Heart left ventricle (tissue), 13 donors: ENCODE data around the gene OR51A7.

Experiments
- CTCF ChIP-seq, 12 donors: fragments of 200-600 bp; sonication (generic) in 4 of 12; IDR thresholded peaks; one replicate each; pipeline versions ENCODE4 v1.5.0 to v1.8.0; 2018 to 2022; ENCODE audit warnings: antibody characterized with exemption in 12 of 12, mild to moderate bottlenecking in 5 of 12
- POLR2A ChIP-seq, 2 donors: fragments of 450-650 bp; IDR thresholded peaks; one replicate each; pipeline ENCODE4 v1.6.1; 2017; ENCODE audit warnings: antibody characterized with exemption in 2 of 2, mild to moderate bottlenecking in 2 of 2, moderate library complexity in 2 of 2
- donor health status: ischemic (EF 13 %, LVEDD 7.1; RV severe dilation, severe dysfunction).
- donor health status: DM: no; HTN: yes; CAD: no.
- donor health status: DM: no; HTN: no; CAD: no.
- donor health status: ischemic (EF 25% LVEDD 6.9; RV normal size, moderate dysfunction).
- donor health status: ischemic (EF 25% LVEDD 5.7; RV mildly dilated, moderate dysfunction).
- donor health status: ischemic (EF 35%, LVEDD 5.7; RV mildly dilated, moderate dysfunction).
- donor health status: nonischemic (EF 11% LVEDD 7.7; RV severe dilation, severe dysfunction).
- donor health status: DM: yes; HTN: yes; CAD: no.
- donor health status: PGD.
- donor health status: ischemic (EF 29% LVEDD 5.4; RV normal size, mild dysfunction).
- donor health status: nonischemic (EF 23%, LVEDD 6.1; RV moderate dilation, normal function).

GRCh38 chr11:4882543-4882942, 21.0 kb upstream of the OR51A7 start:
- TF ChIP-seq CTCF (IDR thresholded peaks at IDR 0.05): no peak
- no peak for TF ChIP-seq POLR2A (IDR thresholded peaks at IDR 0.05)
